Caco-2 (cell line): ENCODE data around the gene SERTAD4. TPM values are rescaled to one million over a fixed set of nuclear protein-coding genes. Genes with fewer than 3 reads are reported as not detected.
A peak's percentile ranks its signal among the peaks of the same experiment; 100 is the strongest.

ENCODE experiments used
- BruUV-seq: library from RNA; stranded (reverse); fragments of 400-500 nt; replicated peaks from 2 replicates; lab custom pipeline; 2021; lab: Mats Ljungman, UMichigan
- CTCF ChIA-PET: fragments of 300-600 bp; sonication (Branson Sonifier 250); formaldehyde crosslinking; loops from one replicate; lab custom pipeline; 2022; ENCODE audit warnings: antibody characterized with exemption; lab: Charles Lee
- POLR2A ChIA-PET: fragments of 300-600 bp; sonication (Branson Sonifier 250); formaldehyde crosslinking; loops from one replicate; lab custom pipeline; 2022; ENCODE audit warnings: antibody characterized with exemption; lab: Charles Lee
- DNase-seq, 2 experiments: peaks; one replicate each; pipeline versions ENCODE4 v3.0.0 to v3.0.0-alpha.2; 2020 to 2022
- H3K27me3 ChIP-seq: replicated peaks from 2 replicates; pipeline ENCODE4 v1.6.0; 2011; ENCODE audit warnings: low read length; ENCODE audit not compliant: control insufficient read depth, insufficient read depth
- H3K36me3 ChIP-seq: 2 replicates; pipeline ENCODE4 v1.5.1; 2011; ENCODE audit warnings: low read length; ENCODE audit not compliant: control insufficient read depth, insufficient read depth
- H3K4me1 ChIP-seq: fragments of 250-450 bp; sonication (Bioruptor Pico); 2 replicates; pipeline ENCODE4 v1.5.1; 2020; ENCODE audit warnings: mild to moderate bottlenecking
- H3K4me3 ChIP-seq: 2 replicates; pipeline ENCODE4 v1.5.1; 2011; ENCODE audit warnings: low read depth, mild to moderate bottlenecking, control low read depth, low read length
- H3K9me3 ChIP-seq: fragments of 250-450 bp; sonication (Bioruptor Pico); 2 replicates; pipeline ENCODE4 v1.5.1; 2020; ENCODE audit warnings: mild to moderate bottlenecking, moderate library complexity
- H3K27ac Mint-ChIP-seq: one replicate; pipeline ENCODE4 v1.8.0; 2022; ENCODE audit warnings: mixed read lengths; ENCODE audit not compliant: unreplicated experiment
- H3K27me3 Mint-ChIP-seq: one replicate; pipeline ENCODE4 v1.8.0; 2022; ENCODE audit warnings: mixed read lengths; ENCODE audit not compliant: insufficient read depth, unreplicated experiment
- H3K36me3 Mint-ChIP-seq: one replicate; pipeline ENCODE4 v1.8.0; 2022; ENCODE audit warnings: mild to moderate bottlenecking, mixed read lengths; ENCODE audit not compliant: insufficient read depth, unreplicated experiment
- H3K4me1 Mint-ChIP-seq: one replicate; pipeline ENCODE4 v1.8.0; 2022; ENCODE audit warnings: low read depth, mixed read lengths; ENCODE audit not compliant: unreplicated experiment
- H3K4me3 Mint-ChIP-seq: one replicate; pipeline ENCODE4 v1.8.0; 2022; ENCODE audit warnings: mild to moderate bottlenecking, moderate library complexity, mixed read lengths; ENCODE audit not compliant: unreplicated experiment
- H3K9me3 Mint-ChIP-seq: one replicate; pipeline ENCODE4 v1.8.0; 2022; ENCODE audit warnings: mixed read lengths; ENCODE audit not compliant: unreplicated experiment
- CTCF ChIP-seq, 2 experiments: fragments of 200-600 bp in 1 of 2; IDR thresholded peaks; 1 replicate in 1 of 2; 2 replicates in 1 of 2; pipeline versions ENCODE4 v1.5.1 to v1.8.0; 2011 to 2022; ENCODE audit warnings: antibody characterized with exemption in 1 of 2, control low read depth in 1 of 2, inconsistent platforms in 1 of 2, low read depth in 1 of 2, low read length in 1 of 2, mild to moderate bottlenecking in 1 of 2, moderate library complexity in 1 of 2; ENCODE audit not compliant: insufficient read depth in 1 of 2, severe bottlenecking in 1 of 2, unreplicated experiment in 1 of 2
- intact Hi-C: fragments of 100-400 bp; cut with micrococcal nuclease; formaldehyde crosslinking; loops from one replicate; pipeline ENCODE4 v1.10.0; 2022; ENCODE audit not compliant: unreplicated experiment
- total RNA-seq: library from RNA; stranded (reverse); gene quantifications from 2 replicates; pipeline ENCODE4 v1.2.3, GENCODE V29; 2022

SERTAD4 gene
- total RNA-seq, 1 experiment from 2014 or later, result 2.8 TPM

- intact Hi-C loops, result loop anchor here (2.0 to 5.0 kb wide), 2 partner anchors 17 to 120 kb away; no protein-coding TSS in a partner anchor
- Histone ChIP-seq H3K27me3 (no peaks in the 10 kb centered on the region), H3K9me3 (no peaks in the 10 kb centered on the region), H3K36me3 (no peaks in the 10 kb centered on the region), H3K4me3 (peak overlapping the region; percentile 46), H3K4me1 (peaks cover 15% of the 10 kb centered on the region)
- no TSS peak for BruUV-seq
- ChIA-PET CTCF (no interaction called here), POLR2A (no interaction called here)
- H3K36me3 Mint-ChIP-seq, result no peaks in the 10 kb centered on the region
- H3K9me3 Mint-ChIP-seq, result no peaks in the 10 kb centered on the region
- H3K27ac Mint-ChIP-seq, result no peak overlapping the region
- H3K4me3 Mint-ChIP-seq, result peak overlapping the region; percentile 67
- peaks cover 4% of the 10 kb centered on the region for H3K27me3 Mint-ChIP-seq
- no peak for TF ChIP-seq CTCF (IDR thresholded peaks at IDR 0.05; ENCODE audit: insufficient read depth in 1 of 2, low read depth in 1 of 2, low read length in 1 of 2, severe bottlenecking in 1 of 2, unreplicated experiment in 1 of 2)
- H3K4me1 Mint-ChIP-seq, result peaks cover 10% of the 10 kb centered on the region
- DNase-seq, result no peak
Measured at GRCh38 chr1:210251680-210252490, 19.3 kb downstream of the SERTAD4 start.

GRCh38 chr1:210252621-210253051, 20.0 kb downstream of the SERTAD4 start:
- H3K36me3 ChIP-seq, result no peaks in the 10 kb centered on the region
- peaks cover 10% of the 10 kb centered on the region for H3K4me1 Mint-ChIP-seq
- TF ChIP-seq CTCF (IDR thresholded peaks at IDR 0.05; ENCODE audit: insufficient read depth in 1 of 2, low read depth in 1 of 2, low read length in 1 of 2, severe bottlenecking in 1 of 2, unreplicated experiment in 1 of 2), result no peak
- no peaks in the 10 kb centered on the region for H3K9me3 Mint-ChIP-seq
- H3K36me3 Mint-ChIP-seq, result no peaks in the 10 kb centered on the region
- no peak overlapping the region for H3K27ac Mint-ChIP-seq
- H3K4me3 ChIP-seq, result peak overlapping the region; percentile 4; the same call in 1 of the 2 replicates
- no TSS peak for BruUV-seq
- CTCF ChIA-PET, result interaction anchor here (0.6 kb wide), 1 partner anchor 23 kb away, joined by 5 read pairs; no protein-coding TSS in a partner anchor
- H3K9me3 ChIP-seq, result no peaks in the 10 kb centered on the region
- peaks cover 4% of the 10 kb centered on the region for H3K27me3 Mint-ChIP-seq
- POLR2A ChIA-PET, result interaction anchor here (0.6 kb wide), 2 partner anchors 42 to 155 kb away, joined by 4 to 15 read pairs; no protein-coding TSS in a partner anchor
- H3K27me3 ChIP-seq, result no peaks in the 10 kb centered on the region
- peaks cover 15% of the 10 kb centered on the region for H3K4me1 ChIP-seq
- peak; percentile 68 to 83 for DNase-seq
- intact Hi-C loops, result loop anchor here (5.0 kb wide), 1 partner anchor 120 kb away; no protein-coding TSS in a partner anchor
- peak overlapping the region; percentile 67 for H3K4me3 Mint-ChIP-seq

GRCh38 chr1:210254298-210254697, 21.7 kb downstream of the SERTAD4 start:
- no peaks in the 10 kb centered on the region for H3K27me3 ChIP-seq
- H3K9me3 ChIP-seq, result no peaks in the 10 kb centered on the region
- TF ChIP-seq CTCF (IDR thresholded peaks at IDR 0.05; ENCODE audit: insufficient read depth in 1 of 2, low read depth in 1 of 2, low read length in 1 of 2, severe bottlenecking in 1 of 2, unreplicated experiment in 1 of 2), result no peak
- H3K4me3 Mint-ChIP-seq, result no peak overlapping the region
- no TSS peak for BruUV-seq
- ChIA-PET POLR2A (no interaction called here), CTCF (no interaction called here)
- peaks cover 4% of the 10 kb centered on the region for H3K27me3 Mint-ChIP-seq
- no peaks in the 10 kb centered on the region for H3K9me3 Mint-ChIP-seq
- DNase-seq, result no peak
- H3K27ac Mint-ChIP-seq, result no peak overlapping the region
- intact Hi-C loops, result loop anchor here (5.0 kb wide), 1 partner anchor 118 kb away; no protein-coding TSS in a partner anchor
- H3K36me3 Mint-ChIP-seq, result no peaks in the 10 kb centered on the region
- H3K36me3 ChIP-seq, result no peaks in the 10 kb centered on the region
- H3K4me3 ChIP-seq, result no peak overlapping the region
- peaks cover 15% of the 10 kb centered on the region for H3K4me1 ChIP-seq
- peaks cover 10% of the 10 kb centered on the region for H3K4me1 Mint-ChIP-seq
